ENCODE measurements around the gene PPP6R1.

The PPP6R1 gene

GRCh38 chr19:55193481-55193880 is 65.3 kb downstream of the PPP6R1 start:
- TF ChIP-seq RAD21 (IDR thresholded peaks at IDR 0.05; ENCODE audit: low read depth) (no peak), ZBTB7A (IDR thresholded peaks at IDR 0.05; ENCODE audit: low read depth) (no peak), CEBPB (IDR thresholded peaks at IDR 0.05) (no peak), EP300 (IDR thresholded peaks at IDR 0.05; ENCODE audit: borderline replicate concordance) (no peak), FOXM1 (IDR thresholded peaks at IDR 0.05; ENCODE audit: borderline replicate concordance, low read depth) (no peak), CREB1 (IDR thresholded peaks at IDR 0.05; ENCODE audit: low read depth) (no peak), NFIC (IDR thresholded peaks at IDR 0.05) (no peak), TEAD4 (IDR thresholded peaks at IDR 0.05) (no peak), EGR1 (IDR thresholded peaks at IDR 0.05) (no peak)
- TF ChIP-seq, protein P1, sequence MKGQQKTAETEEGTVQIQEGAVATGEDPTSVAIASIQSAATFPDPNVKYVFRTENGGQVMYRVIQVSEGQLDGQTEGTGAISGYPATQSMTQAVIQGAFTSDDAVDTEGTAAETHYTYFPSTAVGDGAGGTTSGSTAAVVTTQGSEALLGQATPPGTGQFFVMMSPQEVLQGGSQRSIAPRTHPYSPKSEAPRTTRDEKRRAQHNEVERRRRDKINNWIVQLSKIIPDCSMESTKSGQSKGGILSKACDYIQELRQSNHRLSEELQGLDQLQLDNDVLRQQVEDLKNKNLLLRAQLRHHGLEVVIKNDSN (IDR thresholded peaks at IDR 0.05): no peak

GRCh38 chr19:55189403-55189835 is 69.4 kb downstream of the PPP6R1 start:
- TF ChIP-seq MAX (IDR thresholded peaks at IDR 0.05) (no peak), TEAD4 (IDR thresholded peaks at IDR 0.05) (no peak), CREB1 (IDR thresholded peaks at IDR 0.05; ENCODE audit: low read depth) (no peak)

GRCh38 chr19:55188625-55189024 is 70.2 kb downstream of the PPP6R1 start:
- TF ChIP-seq CREB1 (IDR thresholded peaks at IDR 0.05; ENCODE audit: low read depth) (no peak), RAD21 (IDR thresholded peaks at IDR 0.05; ENCODE audit: low read depth) (no peak), FOXM1 (IDR thresholded peaks at IDR 0.05; ENCODE audit: borderline replicate concordance, low read depth) (no peak), REST (IDR thresholded peaks at IDR 0.05; ENCODE audit: low read depth) (no peak), EGR1 (IDR thresholded peaks at IDR 0.05) (no peak)
- TF ChIP-seq, protein P1 (IDR thresholded peaks at IDR 0.05): no peak

DNA sequence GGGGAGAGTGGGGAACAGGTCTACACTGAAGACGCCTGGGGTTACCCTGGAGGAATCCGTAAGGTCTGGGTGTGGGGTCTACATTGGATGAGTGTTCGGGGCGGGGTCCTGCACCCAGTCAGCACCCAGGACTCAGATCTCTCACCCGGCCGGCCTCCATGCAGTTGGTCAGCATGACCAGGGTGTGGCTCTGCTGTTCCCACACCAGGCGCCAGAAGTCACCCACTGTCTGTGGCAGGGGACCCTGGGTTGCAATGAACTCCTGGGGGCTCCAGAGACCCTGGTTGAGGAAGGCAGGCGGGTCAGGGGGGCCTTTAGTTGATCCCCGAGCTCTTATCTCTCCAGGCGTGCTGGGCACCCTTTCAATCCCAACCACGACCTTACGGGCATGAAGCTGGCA is 72.7 kb downstream of the PPP6R1 start:
- TF ChIP-seq EP300 (IDR thresholded peaks at IDR 0.05; ENCODE audit: borderline replicate concordance) (no peak), CREB1 (IDR thresholded peaks at IDR 0.05; ENCODE audit: low read depth) (no peak), YY1 (IDR thresholded peaks at IDR 0.05; ENCODE audit: low read depth) (no peak), EGR1 (IDR thresholded peaks at IDR 0.05) (no peak), REST (IDR thresholded peaks at IDR 0.05; ENCODE audit: low read depth) (no peak), CEBPB (IDR thresholded peaks at IDR 0.05) (no peak), FOXM1 (IDR thresholded peaks at IDR 0.05; ENCODE audit: borderline replicate concordance, low read depth) (no peak), MAX (IDR thresholded peaks at IDR 0.05) (no peak), TEAD4 (IDR thresholded peaks at IDR 0.05) (no peak), NFIC (IDR thresholded peaks at IDR 0.05) (no peak), ZBTB7A (IDR thresholded peaks at IDR 0.05; ENCODE audit: low read depth) (no peak), RAD21 (IDR thresholded peaks at IDR 0.05; ENCODE audit: low read depth) (no peak), TCF12 (IDR thresholded peaks at IDR 0.05; ENCODE audit: low read depth) (no peak)
- TF ChIP-seq, protein P1 (IDR thresholded peaks at IDR 0.05): no peak

DNA sequence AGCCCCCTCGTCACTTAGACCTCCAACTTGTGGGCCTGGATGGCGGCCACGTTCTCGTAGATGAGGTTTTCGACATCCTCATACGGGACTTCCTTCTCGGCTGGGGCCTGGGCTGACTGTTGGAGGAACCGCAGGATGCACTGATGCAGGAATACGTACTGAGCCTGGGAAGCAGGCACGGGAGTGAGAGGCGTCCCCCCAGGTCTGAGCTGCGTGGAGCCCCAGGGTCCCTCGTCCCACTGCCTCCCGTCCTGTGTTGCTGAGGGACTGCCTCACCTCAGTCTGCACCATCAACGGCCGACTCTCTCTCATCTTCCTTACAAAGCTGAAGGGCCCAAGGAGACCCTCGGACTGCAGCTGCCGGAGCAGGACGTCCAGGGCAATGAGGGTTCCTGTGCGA is 77.1 kb downstream of the PPP6R1 start:
- TF ChIP-seq NFIC (IDR thresholded peaks at IDR 0.05) (no peak), CREB1 (IDR thresholded peaks at IDR 0.05; ENCODE audit: low read depth) (no peak), MAX (IDR thresholded peaks at IDR 0.05) (no peak), TAF1 (IDR thresholded peaks at IDR 0.05; ENCODE audit: low read depth) (no peak)

All from Ishikawa (cell line).